CD4-positive, alpha-beta T cell treated with Interleukin-17A for 1 hour (primary cell): ENCODE results near the gene SFR1.
A peak's percentile ranks its signal among the peaks of the same experiment; 100 is the strongest.
"Not testable (repeated sequence)": the region's sequence is repeated elsewhere in the genome, so short reads cannot be mapped to it uniquely, and the experiment has no call there.

Experiments
- DNase-seq: peaks from one replicate; pipeline ENCODE4 v3.0.0-alpha.2; 2020

SFR1 gene

DNA sequence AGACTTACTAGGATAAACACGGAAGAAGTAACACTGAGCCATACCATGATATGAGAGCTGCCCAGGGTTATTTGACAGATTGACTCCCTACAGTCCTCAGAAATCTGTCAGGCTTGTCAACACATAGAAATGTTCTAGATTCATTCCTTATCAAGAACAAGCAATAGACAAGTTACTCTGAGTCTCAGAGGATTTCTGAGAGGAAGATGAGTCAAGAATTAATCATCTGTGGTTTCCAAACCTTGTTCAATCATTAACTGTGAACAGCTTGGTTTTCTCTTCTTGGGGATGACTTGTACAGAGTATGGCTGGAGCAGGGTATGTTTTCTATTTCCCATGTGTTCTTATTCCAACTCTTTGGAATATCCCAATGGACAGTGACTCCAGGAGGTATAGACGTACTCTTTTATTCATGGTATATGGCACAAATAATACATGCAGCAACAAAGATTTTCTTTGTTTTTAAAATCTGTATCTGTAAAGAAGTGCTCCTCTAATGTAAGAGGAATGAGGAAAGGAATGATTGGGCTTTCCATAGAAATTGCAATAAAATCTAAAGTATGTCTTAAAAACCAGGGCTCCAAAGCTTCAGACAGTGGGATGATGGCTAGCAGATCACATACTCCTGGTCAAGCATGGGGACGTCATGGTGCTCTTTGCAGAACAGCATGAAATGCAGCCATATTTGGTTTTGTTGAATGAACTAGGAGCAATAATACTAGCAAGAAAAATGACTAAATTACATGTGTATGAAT is 11.9 kb upstream of the SFR1 start:
- no peak for DNase-seq

DNA sequence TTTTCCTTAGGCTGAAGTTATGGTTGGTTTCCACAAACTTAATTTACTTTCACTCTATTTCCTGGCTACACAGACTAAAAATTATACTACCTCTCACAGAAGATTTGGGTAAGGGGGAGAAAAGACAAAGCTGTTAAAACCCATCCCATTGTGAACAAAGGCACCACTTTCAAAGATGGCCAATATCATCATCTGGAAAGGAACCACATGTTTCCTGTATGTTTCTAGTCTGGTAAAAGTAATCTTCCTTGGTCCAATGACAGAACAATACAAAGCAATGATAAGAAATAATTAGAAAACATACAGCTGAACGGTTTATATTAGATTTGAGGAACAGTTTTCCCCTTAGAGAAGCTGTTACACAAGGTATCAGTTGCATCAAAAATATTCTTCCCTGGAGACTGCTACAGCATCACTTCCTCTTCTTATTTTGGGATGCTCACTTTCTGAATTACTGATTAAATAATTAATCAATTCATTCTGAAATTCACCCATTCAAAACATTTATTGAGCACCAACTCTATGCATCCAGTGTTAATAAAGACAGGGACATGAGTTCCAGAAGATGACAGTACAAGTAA is 8.5 kb upstream of the SFR1 start:
- DNase-seq: no peak

DNA sequence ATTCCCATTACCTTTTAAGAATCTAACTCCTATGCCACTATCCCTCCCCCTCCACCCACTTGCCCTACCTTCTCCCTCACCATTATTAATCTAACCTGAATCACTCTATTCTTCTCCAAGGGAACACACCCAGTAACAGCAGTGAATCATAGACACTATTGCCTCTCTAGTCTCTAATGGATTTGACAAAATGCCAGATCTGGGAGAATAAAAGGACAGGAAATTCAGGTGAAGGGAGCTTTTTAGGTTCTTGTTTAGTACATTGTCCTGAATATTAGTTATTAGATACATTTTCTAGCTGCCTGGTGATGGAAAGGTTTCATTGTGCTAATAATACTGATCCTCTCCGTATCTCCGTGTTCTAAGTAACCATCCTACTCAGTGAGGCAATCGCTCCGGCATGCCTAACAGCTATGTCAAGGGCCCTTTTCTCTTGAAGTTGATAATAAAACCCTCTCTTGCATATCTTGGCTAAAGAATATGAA is 4.1 kb upstream of the SFR1 start:
- no peak for DNase-seq

DNA sequence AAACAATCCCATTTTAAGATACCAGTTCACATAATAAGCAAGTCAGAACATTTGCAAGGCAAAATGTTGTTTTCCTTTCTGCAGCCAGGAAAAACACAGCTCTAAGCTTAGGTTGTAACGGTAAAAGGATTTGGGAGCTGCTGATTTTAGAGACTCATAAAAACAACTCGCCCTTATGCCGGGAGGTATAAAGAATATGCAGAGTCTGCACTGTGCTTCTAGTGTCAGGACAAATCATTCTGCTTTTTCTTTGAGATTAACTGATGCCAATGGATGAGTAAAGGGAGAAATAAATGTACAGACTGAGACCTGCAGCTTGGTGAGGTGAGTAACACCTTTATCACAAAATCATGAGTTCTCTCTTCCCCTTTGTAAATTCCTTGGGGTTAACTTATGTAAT is 2.0 kb upstream of the SFR1 start:
- DNase-seq: no peak

DNA sequence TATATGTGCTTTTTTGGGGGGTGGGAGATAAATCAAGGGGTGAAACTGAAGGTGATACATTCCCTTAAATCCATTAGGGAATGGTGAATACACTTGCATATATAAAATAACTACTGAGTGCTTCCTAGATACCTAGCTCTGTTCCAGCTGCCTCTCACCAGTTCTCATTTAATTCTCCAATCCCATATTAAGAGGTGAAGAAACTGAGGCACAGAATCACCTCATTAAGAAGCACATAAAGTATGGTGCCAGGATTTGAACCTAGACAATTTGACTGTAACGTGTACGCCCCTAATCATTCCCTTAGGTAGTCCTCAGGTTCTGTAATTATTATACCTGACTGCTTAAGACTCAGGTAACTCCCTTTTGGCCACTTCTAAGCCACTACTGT is 1.5 kb upstream of the SFR1 start:
- DNase-seq: no peak

DNA sequence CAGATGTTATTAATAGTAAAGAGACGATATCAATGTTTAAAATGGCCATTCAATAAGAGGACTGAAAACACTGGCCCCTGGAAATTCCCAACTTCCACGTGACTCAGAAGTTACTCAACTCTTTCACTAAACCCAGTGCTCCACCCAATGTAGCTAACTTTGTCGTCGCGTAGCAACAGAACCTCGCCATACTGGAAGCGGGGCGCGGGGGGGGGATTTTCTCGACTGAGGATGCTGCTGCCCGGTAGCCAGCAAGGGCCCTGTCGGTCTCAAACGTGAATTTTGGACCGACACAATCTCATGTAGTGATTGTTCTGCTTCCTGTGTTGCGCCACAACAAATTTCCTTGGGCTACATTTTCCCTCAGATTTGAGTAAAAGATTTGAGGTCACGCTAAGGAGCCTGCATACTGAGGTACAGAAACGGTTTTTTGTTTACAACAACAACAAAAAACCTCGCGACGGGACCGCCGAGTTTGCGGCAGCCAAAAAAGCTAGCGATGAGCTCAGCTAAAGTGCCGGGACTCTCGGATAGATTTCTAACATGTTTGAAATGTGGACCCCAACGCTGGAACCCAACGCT is 977 bp upstream of the SFR1 start:
- peak; percentile 97 for DNase-seq

DNA sequence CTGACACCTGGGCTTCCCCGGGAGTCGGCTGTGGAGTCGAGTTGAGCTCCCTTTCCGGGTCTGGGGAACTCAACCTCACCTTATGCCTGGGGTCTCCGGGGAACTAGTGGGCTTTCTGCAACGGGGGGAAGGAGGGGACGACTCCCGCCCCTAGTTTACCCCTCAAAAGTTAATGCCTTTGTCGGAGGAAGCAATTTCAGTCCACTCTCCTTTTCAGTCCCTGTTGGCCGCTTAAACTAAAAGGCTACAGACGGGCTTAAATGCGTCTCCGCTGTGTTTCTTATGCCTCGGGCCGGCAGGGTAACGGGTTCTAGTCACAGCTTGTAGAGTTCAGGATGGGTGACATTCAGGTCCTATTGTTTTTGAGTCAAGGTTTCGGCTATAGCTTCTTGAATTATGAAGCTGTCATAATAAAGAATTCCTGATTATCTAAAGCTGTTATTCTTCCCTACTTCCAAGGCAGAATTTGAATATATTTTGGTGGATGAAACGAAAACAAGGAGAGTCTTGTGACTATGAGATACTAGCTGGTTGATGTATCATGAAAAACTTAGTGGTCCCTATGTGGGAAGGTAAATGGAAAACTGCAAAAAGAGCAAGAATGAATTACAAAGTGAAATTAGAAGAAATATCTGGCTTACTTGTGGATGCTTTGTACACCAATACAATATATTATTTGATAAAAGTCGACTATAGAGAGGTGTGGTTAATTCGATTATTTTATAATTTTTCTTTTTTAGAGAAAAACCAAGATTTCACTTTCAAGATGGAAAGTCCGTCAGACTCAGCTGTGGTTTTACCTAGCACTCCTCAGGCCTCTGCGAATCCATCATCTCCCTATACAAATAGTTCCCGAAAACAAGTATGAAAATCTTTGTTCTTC is 495 bp downstream of the SFR1 start:
- DNase-seq: no peak

DNA sequence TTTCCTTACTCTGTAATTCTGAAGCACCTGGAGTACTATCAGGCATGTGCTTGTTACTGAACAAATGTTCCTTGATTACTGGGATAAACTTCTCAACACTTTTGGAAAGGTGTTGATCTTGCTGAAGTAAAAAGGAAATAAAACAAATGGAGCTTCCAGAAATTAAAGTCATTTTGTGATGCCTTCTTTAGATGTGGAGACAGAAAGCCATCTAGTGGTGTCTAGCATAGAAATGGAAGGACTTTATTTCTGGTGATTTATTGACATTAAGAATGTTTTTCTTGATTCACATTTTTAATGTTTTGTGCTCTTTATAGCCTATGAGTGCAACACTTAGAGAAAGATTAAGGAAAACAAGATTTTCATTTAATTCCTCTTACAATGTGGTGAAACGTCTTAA is 1.4 kb downstream of the SFR1 start:
- DNase-seq: peak; percentile 29

DNA sequence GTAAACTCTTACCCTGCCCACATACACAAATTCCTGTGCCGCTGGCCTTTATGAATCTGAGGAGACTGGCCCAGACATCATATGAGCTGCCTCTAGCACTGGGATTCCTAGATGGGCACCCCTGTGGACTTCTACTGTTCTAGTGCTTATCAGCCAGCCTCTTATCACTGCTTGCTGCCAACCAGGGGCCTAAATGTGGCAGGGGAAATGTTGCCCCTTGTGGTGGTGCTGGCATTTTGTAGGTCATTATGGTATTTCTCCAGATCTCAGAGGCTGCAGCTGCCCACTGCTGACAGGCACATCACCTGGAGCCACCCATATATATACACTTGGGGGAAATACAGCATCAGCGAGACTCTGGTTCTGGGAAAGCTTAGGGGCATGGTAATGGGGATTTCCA is 5.4 kb downstream of the SFR1 start:
- peak; percentile 13 for DNase-seq

DNA sequence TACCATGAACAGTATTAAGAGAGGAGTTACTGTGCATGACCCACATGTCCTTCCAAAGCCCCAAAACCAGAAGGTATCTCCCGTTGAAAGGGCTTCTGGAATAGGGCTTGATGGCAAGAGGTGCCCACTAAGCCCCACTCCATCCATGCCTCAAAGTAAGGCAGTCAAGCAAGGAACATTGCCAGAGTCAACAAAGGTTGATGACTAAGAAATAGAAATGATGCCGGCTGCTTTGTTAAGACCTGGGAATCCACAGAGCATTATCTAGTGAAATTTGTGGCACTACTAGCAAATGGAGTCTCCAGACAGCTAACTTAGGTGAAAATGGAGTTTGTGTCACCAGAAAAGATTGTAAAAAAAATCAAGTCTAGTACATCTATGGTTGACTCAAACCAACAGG is 6.2 kb downstream of the SFR1 start:
- DNase-seq: no peak

DNA sequence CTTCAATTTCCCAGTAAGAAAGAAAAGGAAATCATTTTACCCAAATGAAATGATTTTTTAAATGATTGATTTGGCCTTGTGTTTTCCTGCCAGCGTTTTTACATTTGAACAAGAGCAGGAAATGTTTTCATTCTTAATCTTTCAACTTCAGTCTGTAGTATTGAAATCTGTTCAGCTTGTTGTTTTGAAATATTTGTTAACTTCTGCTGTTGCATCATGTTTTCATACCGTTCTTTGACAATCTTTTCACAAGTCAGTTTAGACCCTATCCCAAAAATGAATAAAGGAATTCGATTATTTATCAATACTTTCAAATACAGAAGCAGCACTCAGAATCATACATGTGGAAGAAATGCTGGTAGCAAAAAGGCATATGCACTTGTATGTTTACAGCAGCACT is 8.1 kb downstream of the SFR1 start:
- no peak for DNase-seq

DNA sequence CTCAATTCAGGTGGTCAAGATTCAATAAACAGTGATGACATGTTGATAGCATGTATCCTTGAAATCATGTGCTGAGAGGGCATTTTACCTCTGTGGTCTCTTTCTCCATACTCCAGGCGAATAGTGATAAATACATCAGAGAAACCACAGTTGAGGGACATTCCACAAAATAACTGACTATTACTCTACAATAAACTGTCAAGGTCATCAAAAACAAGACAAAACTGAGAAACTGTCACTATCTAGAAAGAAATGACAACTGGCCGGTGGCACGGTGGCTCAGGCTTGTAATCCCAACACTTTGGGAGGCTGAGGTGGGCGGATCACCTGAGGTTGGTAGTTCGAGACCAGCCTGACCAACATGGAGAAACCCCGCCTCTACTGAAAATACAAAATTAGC is 16.2 kb downstream of the SFR1 start:
- DNase-seq: no peak

DNA sequence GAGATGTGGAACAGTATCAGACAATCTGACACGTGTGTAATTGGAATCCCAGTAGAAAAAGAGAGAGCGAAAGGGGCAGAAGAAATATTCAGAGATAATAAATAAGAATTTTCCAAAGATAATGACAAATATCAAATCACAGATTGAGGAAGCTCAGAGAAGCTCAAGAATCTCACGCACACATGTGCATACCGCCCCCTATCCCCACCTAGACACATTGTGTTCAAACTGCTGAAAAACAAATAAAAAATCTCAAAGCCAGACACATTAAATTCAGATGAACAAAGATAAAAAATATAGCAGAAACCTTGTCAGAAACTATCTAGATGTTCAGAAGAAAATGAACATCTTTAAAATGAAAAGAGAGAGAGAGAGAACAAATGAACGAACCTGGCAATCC is 17.2 kb downstream of the SFR1 start:
- no peak for DNase-seq

DNA sequence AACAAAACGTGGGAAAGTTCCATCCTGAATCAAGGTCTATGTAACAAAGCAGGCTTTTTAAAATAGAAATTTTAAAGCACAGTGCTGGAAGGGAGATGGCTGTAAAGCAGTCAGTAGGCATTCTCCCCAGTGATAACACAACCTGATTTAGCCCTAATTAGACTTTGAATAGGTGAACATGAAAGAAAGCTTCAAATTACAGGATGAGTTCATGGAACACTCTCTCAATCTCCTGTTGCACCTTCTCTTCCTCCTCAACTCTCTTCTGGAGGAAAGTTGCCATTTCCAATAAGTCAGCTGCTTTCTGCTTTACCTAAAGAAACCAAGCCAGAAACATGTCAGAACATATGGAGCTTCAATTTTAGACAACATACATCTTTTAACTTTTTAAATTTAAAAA is 20.1 kb downstream of the SFR1 start:
- DNase-seq: no peak

DNA sequence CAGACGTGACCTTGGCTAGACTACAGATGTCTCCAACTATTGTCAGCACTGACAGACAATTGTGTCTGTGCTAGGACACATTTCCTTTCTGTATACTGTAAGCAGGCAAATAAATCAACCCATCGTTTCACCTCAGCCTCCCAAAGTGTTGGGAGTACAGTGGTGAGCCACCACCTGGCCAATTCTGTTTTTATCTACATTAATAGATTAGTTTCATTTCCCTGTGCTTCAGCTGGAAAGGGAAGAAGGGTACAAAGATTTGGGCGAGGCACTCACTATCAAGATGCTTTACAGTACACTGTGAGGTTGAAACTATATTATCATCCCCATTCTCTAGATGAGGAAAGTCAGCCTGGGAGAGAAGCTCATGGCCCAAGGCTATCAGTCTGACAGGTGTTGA is 21.9 kb downstream of the SFR1 start:
- DNase-seq: no peak

DNA sequence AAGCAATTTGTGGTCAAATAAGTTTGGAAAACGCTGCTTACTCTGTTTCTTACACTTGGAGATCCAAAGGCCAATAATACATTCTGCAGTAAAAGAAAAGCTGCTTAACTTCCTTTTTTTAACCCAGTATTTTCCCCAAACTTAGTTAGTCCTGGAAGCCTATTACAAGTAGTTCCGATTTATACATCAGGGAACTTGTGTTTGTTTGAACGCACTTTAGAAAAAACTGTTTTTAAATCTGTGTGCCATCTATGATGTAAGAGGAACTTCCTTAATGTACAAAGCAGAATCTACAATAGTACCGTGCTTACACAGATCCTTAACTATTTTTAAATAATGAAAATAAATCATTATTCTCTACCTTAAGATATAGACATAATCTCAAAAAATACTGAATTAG is 23.0 kb downstream of the SFR1 start:
- DNase-seq: no peak

DNA sequence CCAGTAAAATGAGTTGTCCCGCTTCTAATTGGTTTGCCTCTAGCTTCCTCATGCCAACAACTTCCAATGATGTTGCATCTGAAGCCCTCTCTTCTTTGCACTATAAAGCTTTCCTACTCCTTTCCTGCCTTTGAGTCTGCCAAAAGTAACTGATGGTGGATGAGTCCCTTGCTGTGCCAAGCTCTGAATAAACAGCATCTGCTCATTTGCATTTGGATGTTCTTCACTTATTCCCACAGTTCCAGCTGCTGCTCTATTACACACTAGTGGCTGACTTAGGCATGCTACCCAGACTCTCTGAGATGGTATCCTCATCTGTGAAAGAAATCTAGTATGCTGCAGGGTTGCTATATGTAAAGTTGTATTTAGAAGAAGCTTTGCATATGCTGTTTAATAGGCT is 24.9 kb downstream of the SFR1 start:
- no peak for DNase-seq

DNA sequence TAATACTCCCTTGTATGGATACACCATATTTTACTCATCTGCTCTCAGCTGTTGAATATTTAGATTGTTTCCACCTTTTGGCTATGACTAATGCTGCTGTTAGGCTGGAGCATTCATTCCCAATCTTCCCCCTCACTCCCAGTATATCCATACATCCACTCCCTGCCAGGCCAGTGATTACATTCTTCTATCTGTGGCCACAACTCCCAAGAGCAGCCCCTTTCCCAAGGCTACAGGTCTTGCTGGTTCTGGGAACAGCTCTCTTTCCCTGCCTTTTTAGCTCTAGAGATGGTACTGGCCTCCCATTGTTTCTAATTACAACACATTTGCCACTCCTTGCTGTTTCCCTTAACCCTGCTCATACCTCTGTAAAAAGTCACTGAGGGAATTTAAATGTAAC is 28.2 kb downstream of the SFR1 start:
- no peak for DNase-seq

DNA sequence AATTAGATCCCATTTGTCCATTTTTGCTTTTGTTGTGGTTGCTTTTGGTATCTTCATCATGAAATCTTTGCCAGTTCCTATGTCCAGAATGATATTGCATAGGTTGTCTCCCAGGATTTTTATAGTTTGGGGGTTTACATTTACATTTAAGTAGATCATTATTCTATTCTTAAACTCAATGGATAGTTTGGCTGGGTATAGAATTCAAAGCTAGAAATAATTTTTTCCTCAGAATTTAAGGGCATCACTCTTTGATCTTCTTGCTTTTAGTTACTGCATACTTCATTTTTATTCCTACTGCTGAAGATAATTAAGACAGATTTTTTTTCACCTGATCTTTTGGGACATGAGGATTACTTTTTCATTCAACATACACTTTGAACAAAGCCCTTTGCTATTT is 29.8 kb downstream of the SFR1 start:
- DNase-seq: no peak

DNA sequence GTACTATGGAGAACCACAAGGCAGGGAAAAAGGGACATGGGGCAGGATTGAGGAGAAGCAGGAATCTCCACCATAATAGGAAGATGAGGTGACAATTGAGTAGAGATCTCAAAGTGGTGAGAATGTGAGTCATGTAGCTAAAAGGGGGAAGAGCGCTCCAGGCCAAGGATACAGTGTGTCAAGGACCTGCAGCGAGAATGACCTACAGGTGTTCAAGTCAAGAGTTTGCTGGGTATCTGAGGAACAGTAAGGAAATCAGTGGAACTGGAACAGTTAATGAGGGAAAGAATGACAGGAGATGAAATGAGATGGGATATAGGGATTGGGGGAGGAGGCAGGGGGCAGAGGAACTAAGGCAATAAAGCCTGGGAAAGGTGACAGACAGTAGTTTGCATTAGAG is 33.6 kb downstream of the SFR1 start:
- no peak for DNase-seq

DNA sequence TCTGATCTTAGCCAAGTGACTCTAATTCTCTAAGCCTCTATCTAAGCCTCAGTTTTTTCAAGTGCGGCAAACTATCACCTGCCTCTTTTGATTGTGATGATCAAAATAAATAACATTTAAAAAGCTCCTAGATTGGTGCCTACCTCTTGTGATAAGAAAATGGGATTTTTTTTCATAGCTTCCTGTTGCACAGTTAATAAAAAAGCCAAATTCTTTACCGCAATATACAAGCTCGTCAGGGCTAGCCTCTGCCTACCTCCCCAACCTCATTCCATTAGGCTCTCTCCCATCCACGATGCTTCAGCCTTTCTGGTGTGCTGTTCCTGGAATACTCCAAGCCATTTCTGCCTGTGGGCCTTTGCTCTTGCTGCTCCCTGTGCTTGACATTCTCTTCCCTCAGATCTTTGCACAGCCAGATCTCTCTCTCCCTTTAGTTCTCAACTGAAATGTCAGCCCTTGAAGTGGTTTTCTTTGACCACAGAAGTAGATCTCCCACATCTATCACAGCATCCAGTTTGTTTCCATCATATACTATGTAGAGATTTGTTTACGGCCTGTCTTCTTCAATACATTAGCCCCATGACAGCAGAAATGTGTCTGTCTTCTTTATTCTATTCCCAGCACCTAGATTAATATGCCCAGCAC is 48.8 kb downstream of the SFR1 start:
- peak; percentile 57 for DNase-seq

DNA sequence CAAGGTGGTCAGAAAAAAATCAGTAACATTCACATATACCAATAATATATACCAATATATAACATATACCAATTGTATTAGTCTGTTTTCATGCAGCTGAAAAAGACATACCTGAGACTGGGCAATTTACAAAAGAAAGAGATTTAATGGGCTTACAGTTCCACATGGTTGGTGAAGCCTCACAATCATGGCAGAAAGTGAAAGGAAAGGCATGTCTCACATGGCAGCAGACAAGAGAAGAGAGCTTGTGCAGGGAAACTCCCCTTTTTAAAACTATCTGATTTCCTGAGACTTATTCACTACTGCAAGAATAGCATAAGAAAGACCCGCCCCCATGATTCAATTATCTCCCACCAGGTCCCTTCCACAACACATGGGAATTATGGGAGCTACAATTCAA is 52.2 kb downstream of the SFR1 start:
- DNase-seq: not testable (repeated sequence)
